HG03108 (cell line): Measurements from ENCODE around the gene OR10G2.

ENCODE experiments used
- ATAC-seq: cut with Tn5 transposase; IDR thresholded peaks from one replicate; pipeline ENCODE4 v1.9.1; 2021; ENCODE audit warnings: moderate library complexity; ENCODE audit not compliant: unreplicated experiment

Gene OR10G2

DNA sequence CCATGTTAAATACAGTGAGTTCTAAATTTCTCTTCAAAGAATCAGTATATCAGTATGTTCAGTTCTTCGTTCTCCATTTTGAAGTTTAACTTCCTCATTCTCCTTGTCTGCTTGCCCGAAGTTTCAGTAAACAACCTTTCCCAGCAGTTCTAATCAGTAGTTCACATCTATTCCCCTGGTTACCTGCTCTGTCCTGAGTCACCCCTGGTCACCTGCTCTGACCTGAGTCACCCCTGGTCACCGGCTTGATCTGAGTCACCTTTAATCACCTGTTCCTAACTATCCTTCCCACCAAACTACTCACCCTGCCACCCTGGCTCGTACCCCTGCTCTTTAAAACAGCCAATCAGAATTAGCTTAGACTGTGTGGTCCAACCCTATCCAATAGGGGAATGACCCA lies 45.4 kb downstream of the OR10G2 start:
- no peak for ATAC-seq
